NCI-H460 (cell line): Measurements from ENCODE around the gene NMU. TPM values are rescaled to one million over a fixed set of nuclear protein-coding genes. Genes with fewer than 3 reads are reported as not detected.
"Not testable (repeated sequence)": the region's sequence is repeated elsewhere in the genome, so short reads cannot be mapped to it uniquely, and the experiment has no call there.

ENCODE experiments used
- DNase-seq: peaks from one replicate; pipeline ENCODE4 v3.0.0-alpha.2; 2016; ENCODE audit warnings: low read depth; ENCODE audit errors: extremely low read depth
- total RNA-seq: library from RNA; depleted of rRNA; stranded (reverse); fragments of >200 nt; shearing (Covaris generic); gene quantifications from 2 replicates; pipeline ENCODE4 v1.2.3, GENCODE V29; 2014; rRNA removed

Gene NMU
- total RNA-seq, 1 experiment from 2014 or later: 3.1 TPM

DNA sequence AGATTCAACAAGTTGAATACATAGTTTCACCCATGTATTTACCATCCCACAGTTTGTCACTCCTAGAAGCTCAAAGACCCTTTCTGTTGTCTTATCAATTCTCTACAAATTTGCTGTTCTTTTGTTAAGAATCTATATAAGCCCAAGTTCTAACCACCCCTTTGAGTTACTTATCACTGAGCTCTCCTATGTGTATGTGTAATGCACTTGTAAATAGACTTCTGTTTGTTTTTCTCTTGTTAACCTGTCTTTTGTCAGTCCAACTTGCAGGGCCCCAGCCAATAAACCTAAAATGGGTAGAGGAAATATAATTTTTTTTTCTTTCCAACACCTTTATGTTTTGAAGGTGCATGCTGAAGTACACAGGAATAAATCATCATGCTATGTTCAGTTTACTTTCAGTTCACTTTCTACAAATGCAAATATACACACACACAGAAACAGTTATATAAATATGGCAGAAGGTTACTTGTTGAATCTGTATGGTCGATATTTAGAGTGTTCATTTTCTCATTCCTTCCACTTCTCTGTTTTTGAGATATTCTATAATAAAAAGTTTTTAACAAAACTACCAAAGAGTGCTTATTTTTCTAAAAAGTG lies 67.1 kb downstream of the NMU start:
- no peak for DNase-seq

- DNase-seq: no peak
These were observed 74.2 kb downstream of the NMU start for GRCh38 chr4:55561889-55562288.

- DNase-seq: no peak
These were observed 76.0 kb downstream of the NMU start for GRCh38 chr4:55560096-55560495.

DNA sequence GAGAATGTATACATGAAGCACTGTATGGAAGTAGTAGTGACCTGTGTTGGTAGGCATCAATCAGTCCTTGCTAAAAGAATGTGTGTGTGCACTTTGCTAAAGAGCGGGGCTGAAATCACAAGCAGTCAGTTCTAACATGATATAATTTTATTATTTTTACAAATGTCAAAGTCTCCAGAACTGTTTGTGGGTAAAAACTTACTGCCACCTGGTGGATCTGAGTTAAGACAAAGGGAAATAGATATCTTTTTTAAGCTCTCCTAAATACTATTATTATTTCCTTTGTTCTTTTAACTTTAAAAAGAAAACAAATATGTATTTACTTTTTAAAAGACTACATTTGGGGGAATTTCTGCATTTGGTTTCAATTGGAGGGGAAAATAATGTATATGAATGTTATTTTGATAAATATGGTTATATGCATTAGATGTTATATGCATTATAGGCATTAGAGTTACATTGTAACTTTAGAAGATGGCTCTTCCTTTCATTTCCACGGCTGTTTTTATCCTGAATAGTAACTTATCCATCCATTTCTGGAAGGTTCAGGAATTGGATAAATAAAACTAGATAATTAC lies 81.6 kb downstream of the NMU start:
- DNase-seq: no peak

DNA sequence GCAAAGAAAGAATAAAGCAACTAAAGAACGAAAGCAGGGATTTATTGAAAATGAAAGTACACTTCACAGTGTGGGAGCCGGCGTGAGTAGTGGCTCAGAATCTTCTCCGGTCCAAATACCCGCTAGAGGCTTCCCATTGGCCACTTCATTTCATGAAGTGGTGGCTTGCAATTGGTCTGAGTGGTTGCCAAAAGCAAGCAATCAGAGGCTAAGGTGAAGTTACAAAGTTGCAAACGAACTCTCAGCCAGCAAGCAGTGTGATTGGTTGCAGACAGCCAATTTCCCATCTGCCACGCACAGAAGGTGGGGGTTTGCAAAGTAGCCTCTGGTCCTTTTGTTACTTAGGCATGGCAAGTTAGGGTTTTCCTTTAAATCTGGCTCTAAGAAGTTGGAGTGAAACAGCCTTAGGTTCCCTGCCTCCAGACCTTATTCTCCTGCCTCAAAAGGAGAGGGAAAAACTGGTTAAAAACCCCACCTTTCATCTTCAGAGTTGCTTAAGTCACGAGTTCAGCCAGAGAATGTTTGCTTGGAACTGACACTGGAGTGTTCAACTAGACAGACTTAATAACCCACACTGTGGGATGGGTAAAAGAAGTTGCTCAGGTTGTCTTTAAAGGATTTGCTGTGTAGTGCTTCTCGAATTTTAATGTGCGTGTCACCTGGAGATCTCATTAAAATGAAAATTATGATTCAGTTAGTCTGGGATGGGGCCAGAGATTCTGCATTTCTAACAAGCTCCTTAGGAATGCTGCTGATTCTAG lies 82.5 kb downstream of the NMU start:
- DNase-seq: peak; percentile 16

DNA sequence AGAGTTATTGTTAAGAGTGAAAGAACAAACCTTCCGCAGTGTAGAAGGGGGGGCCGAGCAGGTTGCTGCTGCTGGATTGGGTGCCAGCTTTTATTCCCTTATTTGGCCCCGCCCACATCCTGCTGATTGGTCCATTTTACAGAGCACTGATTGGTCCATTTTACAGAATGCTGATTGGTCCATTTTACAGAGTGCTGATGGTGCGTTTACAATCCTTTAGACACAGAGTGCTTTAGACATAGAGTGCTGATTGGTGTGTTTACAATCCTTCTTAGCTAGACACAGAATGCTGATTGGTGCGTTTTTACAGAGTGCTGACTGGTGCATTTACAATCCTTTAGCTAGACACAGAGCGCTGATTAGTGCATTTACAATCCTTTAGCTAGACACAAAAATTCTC lies 84.1 kb downstream of the NMU start:
- not testable (repeated sequence) for DNase-seq

DNA sequence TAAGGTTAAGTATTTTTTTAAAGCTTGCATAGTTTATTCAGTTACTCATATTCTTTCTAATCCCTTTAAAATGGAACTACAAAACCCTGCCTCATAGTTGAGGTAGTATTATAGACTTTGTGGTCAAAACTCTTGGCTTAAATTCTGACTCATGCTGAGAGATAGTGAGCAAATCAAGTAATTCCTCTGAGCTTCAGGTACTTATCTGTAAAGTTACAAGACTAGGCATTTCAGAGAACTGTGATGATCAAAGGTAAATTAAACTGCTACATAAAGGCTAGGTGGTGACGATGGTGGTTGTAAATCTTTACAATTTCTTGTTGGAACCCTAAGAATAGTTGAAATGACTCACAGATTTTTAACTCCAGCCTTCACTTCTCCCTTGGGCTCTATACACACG lies 86.2 kb downstream of the NMU start:
- no peak for DNase-seq

GRCh38 chr4:55547918-55548317 lies 88.2 kb downstream of the NMU start:
- DNase-seq: no peak

- no peak for DNase-seq
These were observed 88.7 kb downstream of the NMU start for GRCh38 chr4:55547466-55547770.

DNA sequence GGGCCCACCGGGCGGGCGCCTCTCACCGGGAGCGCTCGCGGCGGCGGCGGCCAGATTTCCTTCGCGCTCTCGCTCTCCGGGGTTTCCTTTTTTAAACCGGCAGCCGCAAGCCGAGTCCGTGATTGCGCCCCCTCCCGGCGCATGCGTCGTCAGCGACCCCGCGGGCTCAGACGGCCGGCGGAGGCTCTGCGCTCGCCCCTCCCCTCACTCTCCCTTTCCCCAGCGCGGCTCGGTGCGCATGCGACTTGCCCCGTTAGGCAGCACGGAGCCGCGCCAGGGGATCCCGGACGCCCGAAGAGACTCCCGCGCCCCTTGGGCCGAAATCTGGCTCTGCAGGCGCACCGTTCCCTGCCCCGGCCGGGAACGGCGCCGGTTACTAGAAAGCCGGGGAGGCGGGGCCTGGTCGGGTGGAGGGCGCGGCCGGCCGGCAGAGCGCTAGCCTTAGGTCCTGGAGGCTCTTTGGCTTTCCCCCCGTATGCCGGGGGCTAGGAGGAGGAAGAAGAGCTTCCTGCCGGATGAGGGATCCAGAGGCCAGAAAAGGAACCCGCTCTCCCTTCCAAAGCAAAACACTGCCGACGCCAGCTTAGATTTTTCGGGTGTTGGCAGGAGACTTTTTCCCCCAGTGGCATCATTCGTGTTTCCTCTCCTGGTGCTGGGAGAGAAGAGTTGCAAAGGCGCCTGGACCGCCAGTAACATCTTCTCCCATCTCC lies 89.2 kb downstream of the NMU start, which contains the start of gene CLOCK:
CLOCK (minus strand) TSS at position 154 of the 710 bp plus-strand sequence. CDS start 64,124 bp downstream, outside the sequence.
- peak; percentile 80 for DNase-seq

DNA sequence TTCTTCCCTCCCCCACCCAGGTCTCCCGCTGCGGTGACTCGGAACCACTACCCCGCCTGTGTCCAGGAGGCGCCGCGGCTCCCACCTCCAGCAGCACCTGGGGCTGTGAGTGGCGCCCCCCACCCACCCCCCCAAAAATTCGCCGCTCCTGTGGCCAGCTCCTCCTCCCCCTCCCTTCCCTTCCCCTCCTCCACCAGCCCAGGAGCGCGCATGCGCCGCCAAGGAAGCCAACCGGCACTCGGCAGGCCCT lies 89.7 kb downstream of the NMU start:
- DNase-seq: no peak

- peak; percentile 30 for DNase-seq
These were observed 90.2 kb downstream of the NMU start for GRCh38 chr4:55545641-55546505.

Other genes with a start within 250 kb of the NMU start
- 75.1 and 79.1 TPM in 2 replicates for gene TMEM165, start 240.3 kb downstream of the NMU start, total RNA-seq
- 18.8 and 21.7 TPM in 2 replicates for gene CLOCK, start 89.4 kb downstream of the NMU start, total RNA-seq
- not detected in 2 replicates for gene PDCL2, start 44.1 kb downstream of the NMU start, total RNA-seq
- not detected in 2 replicates for gene EXOC1L, start 183.5 kb upstream of the NMU start, total RNA-seq
- gene EXOC1, start 217.3 kb upstream of the NMU start, total RNA-seq: 30.2 and 40.9 TPM in 2 replicates